ENCODE results near the gene OST4. TPM values are rescaled to one million over a fixed set of nuclear protein-coding genes. Genes with fewer than 3 reads are reported as not detected.

Gene OST4
- total RNA-seq, 1 donor from 2014 or later, result 158 TPM

DNA sequence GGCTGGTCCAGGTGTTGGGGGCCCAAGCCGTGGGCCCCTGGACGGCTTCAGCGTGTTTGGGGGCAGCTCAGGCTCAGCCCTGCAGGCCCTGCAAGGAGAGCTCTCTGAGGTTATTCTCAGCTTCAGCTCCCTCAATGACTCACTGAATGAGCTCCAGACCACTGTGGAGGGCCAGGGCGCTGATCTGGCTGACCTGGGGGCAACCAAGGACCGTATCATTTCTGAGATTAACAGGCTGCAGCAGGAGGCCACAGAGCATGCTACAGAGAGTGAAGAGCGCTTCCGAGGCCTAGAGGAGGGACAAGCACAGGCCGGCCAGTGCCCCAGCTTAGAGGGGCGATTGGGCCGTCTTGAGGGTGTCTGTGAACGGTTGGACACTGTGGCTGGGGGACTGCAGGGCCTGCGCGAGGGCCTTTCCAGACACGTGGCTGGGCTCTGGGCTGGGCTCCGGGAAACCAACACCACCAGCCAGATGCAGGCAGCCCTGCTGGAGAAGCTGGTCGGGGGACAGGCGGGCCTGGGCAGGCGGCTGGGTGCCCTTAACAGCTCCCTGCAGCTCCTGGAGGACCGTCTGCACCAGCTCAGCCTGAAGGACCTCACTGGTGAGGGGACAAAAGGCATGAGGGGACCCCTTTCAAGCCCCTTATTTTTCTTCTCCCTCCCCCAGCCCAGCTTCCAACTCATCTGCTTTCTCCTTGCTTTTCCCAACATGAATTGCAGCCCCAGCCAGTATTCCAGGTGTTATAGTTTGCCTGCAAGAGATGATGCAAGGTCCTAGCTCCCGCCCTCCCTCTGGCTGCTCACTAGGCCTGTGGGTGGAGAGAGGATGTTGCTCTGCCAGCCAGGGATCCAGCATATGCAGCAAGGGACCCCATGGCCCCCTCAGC is 12.2 kb upstream of the OST4 start:
- intact Hi-C loops (cut with DNase I), result no loop called here
- no peak overlapping the region for H3K27ac ChIP-seq
- DNase-seq (ENCODE audit: low spot score in 2 of 2), result no peak

DNA sequence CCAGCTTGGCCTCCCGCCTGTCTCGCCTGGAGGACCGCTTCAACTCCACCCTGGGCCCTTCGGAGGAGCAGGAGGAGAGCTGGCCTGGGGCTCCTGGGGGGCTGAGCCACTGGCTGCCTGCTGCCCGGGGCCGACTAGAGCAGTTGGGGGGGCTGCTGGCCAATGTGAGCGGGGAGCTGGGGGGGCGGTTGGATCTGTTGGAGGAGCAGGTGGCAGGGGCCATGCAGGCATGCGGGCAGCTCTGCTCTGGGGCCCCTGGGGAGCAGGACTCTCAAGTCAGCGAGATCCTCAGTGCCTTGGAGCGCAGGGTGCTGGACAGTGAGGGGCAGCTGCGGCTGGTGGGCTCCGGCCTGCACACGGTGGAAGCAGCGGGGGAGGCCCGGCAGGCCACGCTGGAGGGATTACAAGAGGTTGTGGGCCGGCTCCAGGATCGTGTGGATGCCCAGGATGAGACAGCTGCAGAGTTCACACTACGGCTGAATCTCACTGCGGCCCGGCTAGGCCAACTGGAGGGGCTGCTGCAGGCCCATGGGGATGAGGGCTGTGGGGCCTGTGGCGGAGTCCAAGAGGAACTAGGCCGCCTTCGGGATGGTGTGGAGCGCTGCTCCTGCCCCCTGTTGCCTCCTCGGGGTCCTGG is 11.4 kb upstream of the OST4 start:
- no peak for DNase-seq (ENCODE audit: low spot score in 2 of 2)
- H3K36me3 ChIP-seq, result peaks cover 11 to 18% of the 10 kb centered on the region in 2 donors
- no peaks in the 10 kb centered on the region for H3K27me3 ChIP-seq
- H3K9me3 ChIP-seq, result no peaks in the 10 kb centered on the region
- H3K27ac ChIP-seq, result no peak overlapping the region
- TF ChIP-seq, protein P1, sequence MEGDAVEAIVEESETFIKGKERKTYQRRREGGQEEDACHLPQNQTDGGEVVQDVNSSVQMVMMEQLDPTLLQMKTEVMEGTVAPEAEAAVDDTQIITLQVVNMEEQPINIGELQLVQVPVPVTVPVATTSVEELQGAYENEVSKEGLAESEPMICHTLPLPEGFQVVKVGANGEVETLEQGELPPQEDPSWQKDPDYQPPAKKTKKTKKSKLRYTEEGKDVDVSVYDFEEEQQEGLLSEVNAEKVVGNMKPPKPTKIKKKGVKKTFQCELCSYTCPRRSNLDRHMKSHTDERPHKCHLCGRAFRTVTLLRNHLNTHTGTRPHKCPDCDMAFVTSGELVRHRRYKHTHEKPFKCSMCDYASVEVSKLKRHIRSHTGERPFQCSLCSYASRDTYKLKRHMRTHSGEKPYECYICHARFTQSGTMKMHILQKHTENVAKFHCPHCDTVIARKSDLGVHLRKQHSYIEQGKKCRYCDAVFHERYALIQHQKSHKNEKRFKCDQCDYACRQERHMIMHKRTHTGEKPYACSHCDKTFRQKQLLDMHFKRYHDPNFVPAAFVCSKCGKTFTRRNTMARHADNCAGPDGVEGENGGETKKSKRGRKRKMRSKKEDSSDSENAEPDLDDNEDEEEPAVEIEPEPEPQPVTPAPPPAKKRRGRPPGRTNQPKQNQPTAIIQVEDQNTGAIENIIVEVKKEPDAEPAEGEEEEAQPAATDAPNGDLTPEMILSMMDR (IDR thresholded peaks at IDR 0.05), result no peak
- peaks cover 15 to 40% of the 10 kb centered on the region in 2 donors for H3K4me1 ChIP-seq
- no peak overlapping the region for H3K4me3 ChIP-seq
- intact Hi-C loops (cut with DNase I), result no loop called here

More for the DNA sequence above, 12.2 kb upstream of the OST4 start:
- no peak overlapping the region for H3K4me3 ChIP-seq
- peaks cover 15 to 38% of the 10 kb centered on the region in 2 donors for H3K4me1 ChIP-seq
- TF ChIP-seq, protein P1 (IDR thresholded peaks at IDR 0.05), result no peak
- no peaks in the 10 kb centered on the region for H3K27me3 ChIP-seq
- H3K9me3 ChIP-seq, result no peaks in the 10 kb centered on the region
- peaks cover 11 to 18% of the 10 kb centered on the region in 2 donors for H3K36me3 ChIP-seq

- intact Hi-C loops (cut with DNase I), result loop anchor here (1.0 kb wide), 1 partner anchor 11 kb away; the partner anchor contains the start of gene OST4
- no peak overlapping the region for H3K4me3 ChIP-seq
- no peaks in the 10 kb centered on the region for H3K9me3 ChIP-seq
- no peak for DNase-seq (ENCODE audit: low spot score in 2 of 2)
- H3K27ac ChIP-seq, result peak overlapping the region in 1 of 2 donors; percentile 68
- peaks cover 11 to 18% of the 10 kb centered on the region in 2 donors for H3K36me3 ChIP-seq
- peaks cover 15 to 40% of the 10 kb centered on the region in 2 donors for H3K4me1 ChIP-seq
- TF ChIP-seq, protein P1 (IDR thresholded peaks at IDR 0.05), result no peak
- H3K27me3 ChIP-seq, result no peaks in the 10 kb centered on the region
Observed at GRCh38 chr2:27081984-27082772, 10.7 kb upstream of the OST4 start.

GRCh38 chr2:27080603-27080936 is 9.1 kb upstream of the OST4 start:
- no peak for DNase-seq (ENCODE audit: low spot score in 2 of 2)
- peaks cover 11 to 33% of the 10 kb centered on the region in 2 donors for H3K4me1 ChIP-seq
- peaks cover 11 to 18% of the 10 kb centered on the region in 2 donors for H3K36me3 ChIP-seq
- H3K9me3 ChIP-seq, result no peaks in the 10 kb centered on the region
- intact Hi-C loops (cut with DNase I), result no loop called here
- H3K27me3 ChIP-seq, result no peaks in the 10 kb centered on the region
- TF ChIP-seq, protein P1 (IDR thresholded peaks at IDR 0.05), result no peak
- H3K27ac ChIP-seq, result peak overlapping the region; percentile 93 to 97
- peak overlapping the region; percentile 61 to 87 for H3K4me3 ChIP-seq

DNA sequence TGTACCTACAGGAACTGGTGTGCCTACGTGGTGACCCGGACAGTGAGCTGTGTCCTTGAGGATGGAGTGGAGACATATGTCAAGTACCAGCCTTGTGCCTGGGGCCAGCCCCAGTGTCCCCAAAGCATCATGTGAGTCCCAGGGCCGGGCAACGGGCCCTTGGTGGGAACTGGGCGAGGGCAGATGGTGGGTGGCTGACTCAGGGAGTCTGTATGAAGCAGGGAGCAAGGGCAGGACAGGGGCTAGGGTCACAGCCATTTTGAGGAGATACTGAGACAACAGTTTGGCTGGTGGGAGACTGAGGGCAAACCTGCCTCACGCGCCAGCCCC is 8.7 kb upstream of the OST4 start:
- intact Hi-C loops (cut with DNase I), result no loop called here

More for the DNA sequence above, 8.7 kb upstream of the OST4 start:
- Histone ChIP-seq H3K9me3 (no peaks in the 10 kb centered on the region), H3K27me3 (no peaks in the 10 kb centered on the region), H3K36me3 (peaks cover 11 to 18% of the 10 kb centered on the region in 2 donors), H3K27ac (peak overlapping the region; percentile 93 to 97), H3K4me1 (peaks cover 11 to 30% of the 10 kb centered on the region in 2 donors), H3K4me3 (peak overlapping the region; percentile 61 to 87)
- TF ChIP-seq, protein P1 (IDR thresholded peaks at IDR 0.05), result no peak
- no peak for DNase-seq (ENCODE audit: low spot score in 2 of 2)

Measured in ascending aorta (tissue), 2 donors.